Esophagus squamous epithelium (tissue), 4 donors: ENCODE measurements around the gene COBLL1.

Experiments used
- CTCF ChIP-seq, 6 experiments: fragments of 450-650 bp in 4 of 6; fragments of 200-600 bp in 2 of 6; sonication (generic) in 2 of 6; IDR thresholded peaks; one replicate each; pipeline ENCODE4 v1.5.1; 2016 to 2019; ENCODE audit warnings: antibody characterized with exemption in 6 of 6, mild to moderate bottlenecking in 4 of 6, moderate library complexity in 4 of 6
- POLR2A ChIP-seq, 4 donors: fragments of 450-650 bp; IDR thresholded peaks; one replicate each; pipeline ENCODE4 v1.6.1; 2017; ENCODE audit warnings: antibody characterized with exemption in 4 of 4, mild to moderate bottlenecking in 4 of 4, moderate library complexity in 3 of 4

- TF ChIP-seq CTCF (IDR thresholded peaks at IDR 0.05) (no peak), POLR2A (IDR thresholded peaks at IDR 0.05) (no peak)
Measured at GRCh38 chr2:164661349-164661748, 180.3 kb downstream of the COBLL1 start.
